HCT116 (cell line): ENCODE measurements around the gene NTNG1.

ENCODE experiments used
- CTCF ChIP-seq, 3 experiments: fragments of 200-600 bp in 1 of 3; sonication (generic) in 1 of 3; IDR thresholded peaks in 2 of 3; conservative IDR thresholded peaks in 1 of 3; 2 replicates each; pipeline ENCODE4 v1.5.1; 2012 to 2017; ENCODE audit warnings: low read depth in 2 of 3, low read length in 2 of 3, antibody characterized with exemption in 1 of 3, borderline replicate concordance in 1 of 3, control low read depth in 1 of 3, mild to moderate bottlenecking in 1 of 3, mixed read lengths in 1 of 3, mixed run types in 1 of 3, moderate library complexity in 1 of 3; ENCODE audit not compliant: insufficient read depth in 1 of 3
- EZH2phosphoT487 ChIP-seq: fragments of 200-600 bp; IDR thresholded peaks from 2 replicates; pipeline ENCODE4 v1.6.1; 2018; ENCODE audit warnings: antibody characterized with exemption, borderline replicate concordance
- POLR2AphosphoS5 ChIP-seq: IDR thresholded peaks from 2 replicates; pipeline ENCODE4 v1.6.1; 2011; ENCODE audit warnings: mild to moderate bottlenecking, low read depth, low read length, moderate library complexity
- SRF ChIP-seq: IDR thresholded peaks from 2 replicates; pipeline ENCODE4 v1.6.1; 2012; ENCODE audit warnings: low read depth

GRCh38 chr1:107512836-107513235 is 372.0 kb downstream of the NTNG1 start:
- TF ChIP-seq EZH2phosphoT487, result no peak
- TF ChIP-seq CTCF (IDR thresholded peaks at IDR 0.05 in 2 of 3, conservative IDR thresholded peaks at IDR 0.05 in 1 of 3; ENCODE audit: borderline replicate concordance in 1 of 3, insufficient read depth in 1 of 3, low read depth in 2 of 3, low read length in 2 of 3), result no peak
- TF ChIP-seq SRF, result no peak
- no peak for TF ChIP-seq POLR2AphosphoS5
